ENCODE measurements around the gene ADARB1.
A peak's percentile ranks its signal among the peaks of the same experiment; 100 is the strongest.

Gene ADARB1

DNA sequence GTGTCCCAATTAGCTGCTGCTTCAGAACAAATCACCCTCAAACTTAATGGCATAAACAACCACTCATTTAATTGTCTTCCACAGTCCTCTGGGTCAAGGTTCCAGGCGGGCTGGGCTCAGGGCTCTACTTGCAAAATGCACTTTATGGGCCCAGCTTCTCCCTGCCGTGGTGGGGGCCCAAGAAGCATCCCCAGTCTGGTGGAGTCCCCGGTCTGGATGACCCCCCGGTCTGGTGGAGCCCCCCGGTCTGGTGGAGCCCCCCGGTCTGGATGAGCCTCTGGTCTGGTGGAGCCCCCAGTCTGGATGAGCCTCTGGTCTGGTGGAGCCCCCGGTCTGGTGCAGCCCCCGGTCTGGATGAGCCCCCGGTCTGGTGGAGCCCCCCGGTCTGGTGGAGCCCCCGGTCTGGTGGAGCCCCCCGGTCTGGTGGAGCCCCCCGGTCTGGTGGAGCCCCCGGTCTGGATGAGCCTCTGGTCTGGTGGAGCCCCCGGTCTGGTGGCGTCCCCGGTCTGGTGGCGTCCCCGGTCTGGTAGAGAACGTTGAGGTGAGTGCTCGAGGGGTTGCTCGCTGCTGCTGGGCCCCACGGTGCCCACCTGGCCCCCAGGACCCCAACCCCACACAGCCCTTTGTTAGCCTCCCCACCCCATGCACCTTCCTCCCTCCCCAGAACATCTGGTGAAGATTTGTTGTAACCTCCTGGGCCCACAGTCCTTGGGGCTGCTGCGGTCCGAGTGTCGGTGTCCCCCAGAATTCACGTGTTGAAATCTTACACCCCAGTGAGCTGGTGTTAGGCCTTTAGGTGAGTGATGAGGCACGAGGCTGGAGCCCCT is 179.5 kb downstream of the ADARB1 start:
- DNase-seq (ENCODE audit: low spot score), result peak; percentile 38

GRCh38 chr21:45254460-45254930 is 180.1 kb downstream of the ADARB1 start:
- peak; percentile 38 for DNase-seq (ENCODE audit: low spot score)

DNA sequence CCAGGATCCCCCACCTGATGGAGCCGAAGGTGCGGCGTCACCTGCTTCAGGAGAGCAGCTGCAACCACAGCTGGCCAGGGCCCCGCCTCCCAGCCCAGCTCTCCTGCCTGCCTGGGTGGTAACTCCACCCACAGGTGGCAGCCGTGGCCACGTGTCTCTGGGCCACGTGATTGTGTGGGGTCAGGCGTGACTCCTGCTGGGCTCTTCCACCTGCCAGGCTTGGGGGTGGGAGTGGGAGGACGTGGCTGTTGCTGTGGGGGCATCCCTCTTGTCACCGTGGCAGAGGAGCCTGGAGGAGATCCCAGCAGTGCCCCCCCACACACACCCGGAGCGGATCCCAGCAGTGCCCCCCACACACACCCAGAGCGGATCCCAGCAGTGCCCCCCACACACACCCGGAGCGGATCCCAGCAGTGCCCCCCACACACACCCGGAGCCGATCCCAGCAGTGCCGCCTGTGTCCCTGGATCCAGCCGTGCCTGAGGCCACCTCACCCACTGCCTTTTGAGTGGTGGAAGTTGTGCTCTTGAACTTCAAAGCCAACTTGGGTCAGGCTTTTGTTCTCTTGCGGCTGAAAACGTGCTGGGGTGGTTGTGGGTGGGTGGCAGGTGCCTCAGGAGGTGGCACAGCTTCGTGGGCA is 181.1 kb downstream of the ADARB1 start:
- peak; percentile 45 for DNase-seq (ENCODE audit: low spot score)

GRCh38 chr21:45256021-45256911 is 181.9 kb downstream of the ADARB1 start:
- DNase-seq (ENCODE audit: low spot score), result peak; percentile 52

DNA sequence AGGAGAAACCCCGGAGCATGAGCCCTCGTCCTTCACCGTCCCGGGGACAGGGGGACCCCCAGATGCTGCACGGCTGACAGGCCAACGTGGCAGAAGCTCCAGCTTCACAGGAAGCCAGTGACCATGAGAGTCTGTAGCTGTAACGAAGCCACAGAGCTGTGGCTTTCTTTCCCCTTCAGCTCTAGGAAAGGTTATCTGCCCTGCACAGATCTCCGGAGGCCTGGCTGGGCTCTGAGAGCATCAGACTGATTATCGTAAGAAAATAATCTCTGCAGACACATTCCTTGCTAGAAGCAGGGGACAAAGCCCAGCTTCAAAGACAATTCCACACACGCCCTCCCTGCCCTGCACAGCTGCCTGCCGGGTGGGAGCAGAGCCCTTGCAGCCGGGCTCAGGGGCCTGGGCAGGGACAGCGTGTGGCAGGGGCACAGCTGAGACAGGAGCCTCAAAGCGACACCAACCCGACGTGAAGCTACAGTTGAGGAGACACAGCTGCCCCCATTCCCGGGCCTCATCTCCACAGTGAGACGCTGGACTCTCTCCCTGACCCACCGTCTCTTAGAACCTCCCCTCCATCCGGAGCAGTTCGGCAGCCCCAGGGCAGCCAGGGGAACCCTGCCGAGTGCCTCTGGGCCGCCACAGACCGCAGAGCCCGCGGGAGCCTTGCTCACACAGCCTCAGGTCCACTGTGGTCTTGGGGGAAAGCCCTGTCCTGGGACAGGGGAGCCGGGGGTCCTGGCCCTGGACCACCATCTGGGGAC is 182.7 kb downstream of the ADARB1 start:
- peak; percentile 54 for DNase-seq (ENCODE audit: low spot score)

- DNase-seq (ENCODE audit: low spot score), result peak; percentile 46
These were observed 183.4 kb downstream of the ADARB1 start for GRCh38 chr21:45257673-45258341.

DNA sequence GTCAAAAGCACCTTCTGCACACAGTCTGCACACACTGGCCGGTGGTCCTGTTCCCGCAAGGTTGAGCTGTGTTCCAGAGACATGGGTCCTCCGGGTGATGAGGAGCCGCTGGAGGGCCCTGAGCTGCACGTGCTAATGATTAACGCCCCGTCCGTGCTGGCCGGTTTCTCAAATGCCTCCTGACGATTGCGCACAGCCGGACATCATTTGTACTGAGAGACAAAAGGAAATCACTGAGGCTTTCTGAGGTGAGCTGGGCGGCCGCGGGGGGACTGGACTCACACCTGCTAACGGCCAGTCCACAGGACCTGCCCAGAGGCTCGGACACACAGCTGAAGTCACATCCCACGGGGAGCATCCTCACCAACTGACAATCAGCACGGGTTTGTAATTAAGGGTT is 184.1 kb downstream of the ADARB1 start:
- DNase-seq (ENCODE audit: low spot score), result peak; percentile 29

GRCh38 chr21:45259206-45259840 is 184.9 kb downstream of the ADARB1 start:
- DNase-seq (ENCODE audit: low spot score), result peak; percentile 38

- DNase-seq (ENCODE audit: low spot score), result peak; percentile 34
These were observed 185.9 kb downstream of the ADARB1 start for GRCh38 chr21:45260191-45260825.

DNA sequence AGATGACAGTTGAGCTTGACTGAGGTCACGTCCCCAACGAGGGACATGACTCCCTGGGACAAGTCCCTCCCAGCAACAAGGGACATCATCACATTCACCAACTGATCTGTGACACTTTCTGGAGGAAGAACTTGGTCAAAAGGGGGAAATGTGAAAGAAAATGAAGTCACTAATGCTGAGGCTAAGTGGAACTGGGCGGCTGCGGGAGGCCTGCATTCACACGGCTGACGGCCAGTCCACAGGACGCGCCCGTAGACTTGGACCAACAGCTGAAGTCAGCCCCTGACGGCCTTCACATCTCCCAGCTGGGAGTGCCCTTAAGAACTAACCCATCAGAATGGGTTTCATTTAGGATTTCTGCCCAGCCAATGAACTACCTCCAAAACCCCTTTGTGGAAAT is 186.7 kb downstream of the ADARB1 start:
- DNase-seq (ENCODE audit: low spot score), result no peak

GRCh38 chr21:45262041-45262581 is 187.7 kb downstream of the ADARB1 start:
- peak; percentile 24 for DNase-seq (ENCODE audit: low spot score)

GRCh38 chr21:45262616-45263015 is 188.2 kb downstream of the ADARB1 start:
- no peak for DNase-seq (ENCODE audit: low spot score)

- no peak for DNase-seq (ENCODE audit: low spot score)
These were observed 189.2 kb downstream of the ADARB1 start for GRCh38 chr21:45263534-45263933.

DNA sequence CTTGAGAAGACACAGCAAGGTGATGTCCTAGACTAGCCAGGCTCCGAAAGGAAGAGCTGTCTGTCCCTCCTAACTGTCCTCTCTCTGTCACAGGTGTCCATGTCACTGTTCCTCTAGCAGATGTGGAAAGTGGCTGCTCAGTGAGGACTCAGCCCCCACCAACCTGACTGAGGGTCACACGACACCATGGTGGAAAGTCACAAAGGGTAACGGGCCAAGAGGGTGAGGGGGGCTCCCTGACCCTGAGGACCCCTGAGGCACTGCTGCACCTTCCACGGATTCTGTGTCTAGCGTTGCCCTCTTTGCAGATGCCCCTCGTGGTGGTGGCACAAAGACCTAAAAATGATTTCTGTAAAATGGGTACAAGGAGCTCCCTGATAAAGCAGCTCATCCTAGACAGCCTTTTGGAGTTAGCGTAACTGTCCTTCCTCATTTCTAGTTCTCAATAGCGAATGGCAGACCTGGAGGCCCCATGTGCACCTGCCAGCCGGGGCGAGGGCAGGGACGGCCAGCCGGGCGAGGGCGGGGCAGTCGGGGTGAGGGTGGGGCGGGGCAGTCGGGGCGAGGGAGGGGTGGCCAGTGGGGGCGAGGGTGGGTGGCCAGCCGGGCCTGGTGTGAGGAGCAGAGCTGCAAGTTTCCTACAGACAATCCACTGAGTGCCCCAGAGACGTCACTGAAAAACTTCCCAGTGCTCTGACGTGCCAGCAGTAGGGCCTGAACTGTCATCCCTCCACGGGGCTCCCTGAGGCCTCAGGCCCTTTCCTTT is 189.9 kb downstream of the ADARB1 start:
- DNase-seq (ENCODE audit: low spot score), result peak; percentile 18

GRCh38 chr21:45264912-45265515 is 190.6 kb downstream of the ADARB1 start:
- DNase-seq (ENCODE audit: low spot score), result peak; percentile 38

DNA sequence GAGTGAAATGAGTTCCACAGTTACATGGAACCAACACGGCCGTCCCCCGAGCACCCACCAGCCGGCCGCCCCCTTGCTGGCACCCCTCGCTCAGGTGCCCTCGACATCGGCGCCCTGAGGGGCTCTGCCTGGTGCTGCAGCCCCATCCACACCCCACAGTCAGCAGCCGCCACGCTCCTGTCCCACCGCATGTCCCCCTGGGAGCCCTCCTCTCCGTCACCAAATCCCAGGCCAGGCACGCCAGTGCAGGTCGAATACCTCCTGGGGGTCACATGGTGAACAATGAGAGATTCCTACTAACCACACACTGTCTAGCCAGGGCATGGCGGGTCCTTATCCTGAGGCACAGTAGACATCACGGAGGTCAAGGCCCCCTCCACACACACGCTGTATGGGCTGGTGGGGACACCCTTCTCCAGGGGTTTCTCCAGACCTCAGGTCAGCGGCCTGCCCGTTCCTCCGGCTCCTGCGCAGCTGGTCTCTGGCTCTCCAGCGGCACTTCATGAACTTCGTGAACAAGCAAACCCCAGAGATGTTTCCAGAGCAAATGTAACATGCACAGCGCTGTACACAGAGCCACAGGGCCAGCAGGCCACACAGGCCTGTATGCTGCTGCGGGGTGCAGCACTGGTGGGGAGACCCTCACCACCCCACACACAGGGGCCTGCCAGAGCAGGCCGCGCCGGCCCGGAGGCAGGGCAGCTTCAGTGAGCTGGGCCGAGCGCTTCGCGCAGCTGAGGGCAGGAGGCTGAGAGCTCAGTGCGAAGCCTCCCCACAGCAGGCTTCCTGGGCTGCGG is 191.5 kb downstream of the ADARB1 start:
- DNase-seq (ENCODE audit: low spot score), result peak; percentile 35

- peak; percentile 25 for DNase-seq (ENCODE audit: low spot score)
These were observed 192.4 kb downstream of the ADARB1 start for GRCh38 chr21:45266518-45267389.
